Lower leg skin (tissue), 4 donors: Measurements from ENCODE around the gene HUWE1. TPM values are rescaled to one million over a fixed set of nuclear protein-coding genes. Genes with fewer than 3 reads are reported as not detected.

Experiments used
- DNase-seq, 2 donors: peaks; one replicate each; pipeline ENCODE4 v3.0.0-alpha.2; 2019; ENCODE audit warnings: low spot score in 2 of 2
- H3K4me3 ChIP-seq: fragments of 200-600 bp; sonication (generic); 2 replicates; pipeline ENCODE4 v1.5.1; 2017; ENCODE audit warnings: mild to moderate bottlenecking, low read depth; ENCODE audit not compliant: poor library complexity, severe bottlenecking
- CTCF ChIP-seq, 3 donors: fragments of 450-650 bp; IDR thresholded peaks; one replicate each; pipeline ENCODE4 v1.5.1; 2016; ENCODE audit warnings: antibody characterized with exemption in 3 of 3, mild to moderate bottlenecking in 3 of 3, moderate library complexity in 2 of 3
- POLR2A ChIP-seq, 2 donors: fragments of 450-650 bp; IDR thresholded peaks; one replicate each; pipeline ENCODE4 v1.6.1; 2016 to 2017; ENCODE audit warnings: antibody characterized with exemption in 2 of 2, mild to moderate bottlenecking in 1 of 2, moderate library complexity in 1 of 2
- WGBS, 2 donors: methylation state at CpG; one replicate each; pipeline ENCODE4 v1.1.5; 2018; 5-methylcytosine and 5-hydroxymethylcytosine counted together
- intact Hi-C: fragments of 100-400 bp; cut with DNase I; formaldehyde crosslinking; loops from one replicate; pipeline ENCODE4 v1.15.0; 2023; ENCODE audit warnings: low total_unique reads
- total RNA-seq, 4 donors: library from RNA; depleted of rRNA; stranded (reverse); fragments of >200 nt; gene quantifications; one replicate each; pipeline ENCODE4 v1.1.0, GENCODE V29; 2016

Gene HUWE1
- total RNA-seq, 4 donors from 2014 or later, result 128 to 175 (median 158) TPM

- 73 to 77% methylated on average over 3 of the region's 3 CpGs for WGBS, 2 donors
- no peak for DNase-seq
- intact Hi-C loops, result no loop called here
- H3K4me3 ChIP-seq, result no peak overlapping the region
- no peak for TF ChIP-seq POLR2A (IDR thresholded peaks at IDR 0.05)
- TF ChIP-seq CTCF (IDR thresholded peaks at IDR 0.05), result no peak
Measured at GRCh38 chrX:53660004-53660403, 26.5 kb downstream of the HUWE1 start.

- 82 to 100% methylated on average over 1 of the region's 1 CpG for WGBS, 2 donors
- no peak for DNase-seq
Measured at GRCh38 chrX:53659039-53659438, 27.5 kb downstream of the HUWE1 start.

GRCh38 chrX:53656845-53657244 lies 29.7 kb downstream of the HUWE1 start:
- 30 to 60% methylated on average over 1 of the region's 1 CpG for WGBS, 2 donors
- TF ChIP-seq CTCF (IDR thresholded peaks at IDR 0.05), result no peak
- TF ChIP-seq POLR2A (IDR thresholded peaks at IDR 0.05), result no peak
- no peak for DNase-seq
- H3K4me3 ChIP-seq, result no peak overlapping the region
- intact Hi-C loops, result no loop called here

More at GRCh38 chrX:53659039-53659438, 27.5 kb downstream of the HUWE1 start:
- TF ChIP-seq POLR2A (IDR thresholded peaks at IDR 0.05), result no peak
- TF ChIP-seq CTCF (IDR thresholded peaks at IDR 0.05), result no peak
- H3K4me3 ChIP-seq, result no peak overlapping the region
- intact Hi-C loops, result no loop called here

- WGBS, 2 donors, result 52 to 60% methylated on average over 3 of the region's 3 CpGs
- intact Hi-C loops, result no loop called here
- H3K4me3 ChIP-seq, result no peak overlapping the region
- no peak for TF ChIP-seq CTCF (IDR thresholded peaks at IDR 0.05)
- TF ChIP-seq POLR2A (IDR thresholded peaks at IDR 0.05), result no peak
- no peak for DNase-seq
Measured at GRCh38 chrX:53654376-53654775, 32.1 kb downstream of the HUWE1 start.

GRCh38 chrX:53644751-53645150 lies 41.8 kb downstream of the HUWE1 start:
- intact Hi-C loops, result no loop called here
- WGBS, 2 donors, result 79 to 84% methylated on average over 3 of the region's 3 CpGs
- no peak overlapping the region for H3K4me3 ChIP-seq
- DNase-seq, result no peak
- no peak for TF ChIP-seq CTCF (IDR thresholded peaks at IDR 0.05)
- TF ChIP-seq POLR2A (IDR thresholded peaks at IDR 0.05), result no peak

- no peak for TF ChIP-seq POLR2A (IDR thresholded peaks at IDR 0.05)
- intact Hi-C loops, result no loop called here
- 73 to 80% methylated on average over 2 of the region's 2 CpGs for WGBS, 2 donors
- no peak for DNase-seq
- H3K4me3 ChIP-seq, result no peak overlapping the region
Measured at GRCh38 chrX:53642337-53642736, 44.2 kb downstream of the HUWE1 start.
